Eye (tissue), 1 donor: ENCODE measurements around the gene ANKMY1.

ENCODE experiments used
- DNase-seq: peaks from one replicate; pipeline ENCODE4 v3.0.0-alpha.2; 2015

Gene ANKMY1

GRCh38 chr2:240468303-240469238 is 89.2 kb downstream of the ANKMY1 start:
- DNase-seq: peak; percentile 26

DNA sequence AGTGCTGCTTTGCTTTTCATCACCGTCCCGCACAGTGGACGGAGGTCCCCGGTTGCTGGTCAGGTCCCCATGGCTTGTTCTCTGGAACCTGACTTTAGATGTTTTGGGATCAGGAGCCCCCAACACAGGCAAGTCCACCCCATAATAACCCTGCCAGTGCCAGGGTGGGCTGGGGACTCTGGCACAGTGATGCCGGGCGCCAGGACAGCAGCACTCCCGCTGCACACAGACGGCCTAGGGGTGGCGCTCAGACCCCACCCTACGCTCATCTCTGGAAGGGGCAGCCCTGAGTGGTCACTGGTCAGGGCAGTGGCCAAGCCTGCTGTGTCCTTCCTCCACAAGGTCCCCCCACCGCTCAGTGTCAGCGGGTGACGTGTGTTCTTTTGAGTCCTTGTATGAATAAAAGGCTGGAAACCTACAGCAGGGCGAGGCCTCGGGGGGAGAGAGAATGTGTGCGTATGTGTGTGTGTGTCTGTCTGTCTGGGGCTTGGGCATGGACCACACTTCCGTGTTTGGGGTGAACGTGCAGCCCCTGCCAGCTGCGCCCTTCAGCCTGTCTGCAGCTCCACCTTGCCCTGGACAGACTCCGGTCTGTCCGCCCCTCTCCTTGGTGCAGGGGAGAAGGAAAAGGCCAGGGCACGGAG is 90.0 kb downstream of the ANKMY1 start:
- peak; percentile 19 for DNase-seq

GRCh38 chr2:240467149-240467642 is 90.6 kb downstream of the ANKMY1 start:
- peak; percentile 9 for DNase-seq

DNA sequence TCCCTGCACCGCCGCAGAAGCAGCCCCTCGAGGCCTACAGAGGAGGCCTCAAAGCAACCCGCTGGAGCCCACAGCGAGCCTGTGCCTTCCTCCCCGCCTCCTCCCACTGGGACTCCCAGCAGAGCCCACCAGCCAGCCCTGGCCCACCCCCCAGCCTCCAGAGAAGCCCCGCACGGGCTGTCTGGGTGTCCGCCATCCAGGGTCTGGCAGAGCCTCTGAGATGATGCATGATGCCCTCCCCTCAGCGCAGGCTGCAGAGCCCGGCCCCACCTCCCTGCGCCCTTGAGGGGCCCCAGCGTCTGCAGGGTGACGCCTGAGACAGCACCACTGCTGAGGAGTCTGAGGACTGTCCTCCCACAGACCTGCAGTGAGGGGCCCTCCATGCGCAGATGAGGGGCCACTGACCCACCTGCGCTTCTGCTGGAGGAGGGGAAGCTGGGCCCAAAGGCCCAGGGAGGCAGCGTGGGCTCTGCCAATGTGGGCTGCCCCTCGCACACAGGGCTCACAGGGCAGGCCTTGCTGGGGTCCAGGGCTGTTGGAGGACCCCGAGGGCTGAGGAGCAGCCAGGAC is 91.1 kb downstream of the ANKMY1 start:
- peak; percentile 30 for DNase-seq

- no peak for DNase-seq
Observed at GRCh38 chr2:240465765-240466578, 91.8 kb downstream of the ANKMY1 start.

DNA sequence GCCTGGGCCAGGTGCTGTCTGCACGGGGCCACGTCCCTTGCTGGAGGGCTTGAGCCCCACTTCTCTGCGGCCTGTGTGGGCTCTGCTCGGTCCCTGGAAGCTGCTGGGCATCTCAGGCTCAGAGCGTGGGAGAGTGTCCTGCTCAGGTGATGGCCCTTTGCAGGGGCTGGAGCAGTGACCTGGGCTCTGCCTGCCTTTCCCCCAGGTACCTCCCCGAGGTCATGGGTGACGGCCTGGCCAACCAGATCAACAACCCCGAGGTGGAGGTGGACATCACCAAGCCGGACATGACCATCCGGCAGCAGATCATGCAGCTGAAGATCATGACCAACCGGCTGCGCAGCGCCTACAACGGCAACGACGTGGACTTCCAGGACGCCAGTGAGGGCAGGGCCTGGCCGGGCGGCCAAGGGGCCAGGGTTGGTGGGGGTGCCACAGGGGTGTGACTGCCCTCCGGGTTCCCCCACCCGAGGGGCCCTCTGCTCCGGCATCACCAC is 92.5 kb downstream of the ANKMY1 start:
- DNase-seq: no peak

- no peak for DNase-seq
Observed at GRCh38 chr2:240464514-240465241, 93.1 kb downstream of the ANKMY1 start.

DNA sequence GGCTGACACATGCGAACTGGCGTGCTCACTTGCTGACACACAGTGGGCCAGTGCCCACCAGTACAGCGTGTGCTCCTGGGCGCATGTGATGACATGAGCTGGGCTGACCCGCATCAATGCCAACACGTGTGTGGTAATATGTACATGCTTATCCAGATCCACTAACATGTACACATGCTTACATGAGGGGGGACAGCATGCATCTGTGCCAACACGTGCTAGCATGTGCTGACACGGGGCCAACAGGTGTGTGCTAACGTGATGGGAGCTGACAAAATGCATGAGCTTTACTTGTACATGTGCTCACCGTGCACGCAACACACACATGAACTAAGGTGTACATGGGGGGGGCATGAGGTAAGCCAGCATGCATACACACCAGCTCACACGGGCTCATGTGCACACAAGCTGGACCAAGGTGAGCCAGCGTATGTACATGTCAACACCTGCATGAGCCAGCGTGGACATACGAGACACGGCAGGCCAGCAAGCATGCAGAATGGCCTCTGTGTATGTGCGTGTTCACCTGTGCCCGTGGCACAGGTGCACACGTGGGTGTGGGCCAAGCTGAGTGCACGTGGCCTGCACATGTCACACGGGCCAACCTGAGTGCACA is 93.8 kb downstream of the ANKMY1 start:
- no peak for DNase-seq

DNA sequence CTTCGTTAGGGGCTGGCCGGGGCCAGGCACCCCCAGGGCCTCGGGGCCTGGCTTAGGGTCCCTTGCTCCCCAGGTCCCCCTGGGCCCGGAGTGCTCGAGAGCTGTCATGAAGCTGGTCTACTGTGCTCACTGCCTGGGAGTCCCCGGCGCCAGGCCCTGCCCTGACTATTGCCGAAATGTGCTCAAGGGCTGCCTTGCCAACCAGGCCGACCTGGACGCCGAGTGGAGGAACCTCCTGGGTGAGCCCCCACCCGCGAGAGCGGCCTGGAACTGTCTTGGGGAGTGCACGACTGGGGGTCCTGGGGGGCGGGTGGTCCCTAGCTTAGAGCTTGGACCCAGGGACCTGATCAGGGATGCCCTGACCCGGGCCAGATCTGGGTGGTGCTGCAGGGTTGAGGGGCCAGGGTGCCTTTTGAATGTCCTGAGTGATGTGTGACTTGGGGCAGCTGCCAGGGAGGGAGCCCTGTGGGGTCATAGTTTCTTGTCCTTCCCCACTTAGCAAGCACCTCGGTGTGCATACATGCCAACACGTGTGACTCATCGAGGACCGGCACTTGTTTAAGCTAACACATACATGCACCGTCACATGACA is 94.4 kb downstream of the ANKMY1 start:
- DNase-seq: no peak

- no peak for DNase-seq
Observed at GRCh38 chr2:240462707-240463273, 95.0 kb downstream of the ANKMY1 start.

DNA sequence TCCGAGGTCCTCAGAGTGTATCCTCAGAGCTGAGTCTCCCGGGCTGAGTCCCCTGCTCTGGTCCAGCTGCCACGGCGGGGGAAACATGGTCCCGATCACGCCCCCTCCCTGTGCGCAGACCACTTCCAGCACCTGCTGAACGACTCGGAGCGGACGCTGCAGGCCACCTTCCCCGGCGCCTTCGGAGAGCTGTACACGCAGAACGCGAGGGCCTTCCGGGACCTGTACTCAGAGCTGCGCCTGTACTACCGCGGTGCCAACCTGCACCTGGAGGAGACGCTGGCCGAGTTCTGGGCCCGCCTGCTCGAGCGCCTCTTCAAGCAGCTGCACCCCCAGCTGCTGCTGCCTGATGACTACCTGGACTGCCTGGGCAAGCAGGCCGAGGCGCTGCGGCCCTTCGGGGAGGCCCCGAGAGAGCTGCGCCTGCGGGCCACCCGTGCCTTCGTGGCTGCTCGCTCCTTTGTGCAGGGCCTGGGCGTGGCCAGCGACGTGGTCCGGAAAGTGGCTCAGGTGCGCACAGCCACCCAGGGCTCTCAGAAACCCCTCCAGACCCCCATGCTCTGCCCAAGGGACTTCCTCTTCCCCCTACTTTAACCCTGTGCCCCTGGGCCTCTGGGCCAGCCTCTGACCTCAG is 95.6 kb downstream of the ANKMY1 start:
- DNase-seq: no peak

- DNase-seq: no peak
Observed at GRCh38 chr2:240461471-240462072, 96.2 kb downstream of the ANKMY1 start.

GRCh38 chr2:240460781-240461431 is 96.9 kb downstream of the ANKMY1 start:
- DNase-seq: peak; percentile 25

DNA sequence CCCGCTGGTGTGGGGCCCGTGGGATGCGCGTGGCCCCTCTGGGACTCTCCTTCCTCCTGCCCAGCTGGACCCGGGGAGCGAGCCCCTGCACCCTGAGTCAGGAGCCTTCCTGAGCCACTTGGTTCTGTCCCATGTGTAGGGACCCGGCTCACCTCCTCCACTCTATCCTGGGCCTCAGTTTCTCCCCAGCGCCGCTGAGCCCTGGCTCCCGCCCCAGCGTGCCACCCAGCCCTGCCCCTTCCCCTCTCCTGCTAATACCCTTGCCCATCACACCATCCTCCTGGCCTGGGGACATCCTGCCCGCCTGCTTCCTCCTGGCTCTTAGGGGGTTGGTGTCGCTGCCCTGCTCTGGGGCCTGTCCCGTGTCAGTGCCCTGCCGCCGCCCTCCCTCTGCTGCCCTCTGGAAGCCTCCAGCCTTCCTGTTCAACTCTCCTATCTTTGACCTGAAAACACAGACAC is 97.5 kb downstream of the ANKMY1 start:
- no peak for DNase-seq

DNA sequence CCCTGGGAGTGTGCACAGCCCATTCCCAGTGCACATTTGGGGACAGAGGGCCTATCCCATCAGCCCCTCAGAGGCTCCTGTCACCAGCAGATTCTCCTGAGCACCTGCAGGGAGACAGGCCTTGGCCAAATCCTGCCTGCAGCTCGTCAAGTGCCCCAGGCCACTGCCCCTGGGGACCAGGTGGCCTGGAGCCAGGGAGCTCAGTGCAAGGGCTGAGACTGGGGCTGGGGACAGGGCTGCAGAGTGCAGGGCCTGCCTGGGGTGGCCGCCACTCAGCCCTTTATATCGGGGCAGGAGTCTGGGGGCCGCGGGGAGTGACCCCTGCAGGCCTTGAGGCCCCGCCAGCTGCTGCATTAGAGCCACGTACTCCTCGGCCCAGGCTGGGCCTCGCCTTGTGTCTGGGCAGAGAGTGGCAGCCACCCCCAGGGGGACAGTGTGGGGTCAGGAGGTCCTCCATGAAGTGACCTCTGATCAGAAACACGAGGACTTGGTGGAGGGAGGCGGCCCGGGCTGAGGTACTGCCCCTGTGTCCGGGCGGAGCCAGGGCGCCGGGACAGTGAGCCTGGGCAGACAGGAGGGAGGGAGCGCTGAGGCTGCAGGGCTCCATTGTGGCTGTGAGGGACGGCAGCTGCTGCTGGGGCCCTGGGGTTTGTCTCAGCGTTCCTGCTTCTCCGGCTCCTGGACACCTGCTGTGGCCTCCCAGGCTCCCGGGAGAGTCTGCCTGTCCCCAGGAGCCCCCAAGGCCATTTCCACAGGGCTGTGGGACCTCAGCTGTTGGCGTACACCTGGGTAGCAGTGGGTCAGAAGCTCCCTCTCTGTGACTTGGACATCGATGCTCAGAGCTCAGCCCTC is 98.2 kb downstream of the ANKMY1 start:
- peak; percentile 78 for DNase-seq

DNA sequence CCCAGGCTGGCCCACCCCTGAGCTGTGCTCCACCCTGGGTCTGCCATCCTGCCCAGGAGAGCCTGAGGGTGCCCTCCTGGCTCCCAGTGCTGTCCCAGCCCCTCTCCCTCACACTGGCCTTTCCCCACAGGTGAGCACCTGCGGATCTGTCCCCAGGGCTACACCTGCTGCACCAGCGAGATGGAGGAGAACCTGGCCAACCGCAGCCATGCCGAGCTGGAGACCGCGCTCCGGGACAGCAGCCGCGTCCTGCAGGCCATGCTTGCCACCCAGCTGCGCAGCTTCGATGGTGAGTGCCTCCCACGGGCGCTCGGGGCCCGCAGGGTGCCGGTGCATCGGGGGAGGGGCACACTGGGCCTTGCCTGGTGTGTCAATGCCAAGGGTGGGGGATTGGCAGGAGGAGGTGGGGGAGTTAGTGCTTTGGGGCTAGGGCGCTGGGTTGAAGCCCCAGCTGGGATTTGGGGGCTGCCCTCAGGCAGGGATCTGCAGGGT is 98.8 kb downstream of the ANKMY1 start:
- peak; percentile 8 for DNase-seq

DNA sequence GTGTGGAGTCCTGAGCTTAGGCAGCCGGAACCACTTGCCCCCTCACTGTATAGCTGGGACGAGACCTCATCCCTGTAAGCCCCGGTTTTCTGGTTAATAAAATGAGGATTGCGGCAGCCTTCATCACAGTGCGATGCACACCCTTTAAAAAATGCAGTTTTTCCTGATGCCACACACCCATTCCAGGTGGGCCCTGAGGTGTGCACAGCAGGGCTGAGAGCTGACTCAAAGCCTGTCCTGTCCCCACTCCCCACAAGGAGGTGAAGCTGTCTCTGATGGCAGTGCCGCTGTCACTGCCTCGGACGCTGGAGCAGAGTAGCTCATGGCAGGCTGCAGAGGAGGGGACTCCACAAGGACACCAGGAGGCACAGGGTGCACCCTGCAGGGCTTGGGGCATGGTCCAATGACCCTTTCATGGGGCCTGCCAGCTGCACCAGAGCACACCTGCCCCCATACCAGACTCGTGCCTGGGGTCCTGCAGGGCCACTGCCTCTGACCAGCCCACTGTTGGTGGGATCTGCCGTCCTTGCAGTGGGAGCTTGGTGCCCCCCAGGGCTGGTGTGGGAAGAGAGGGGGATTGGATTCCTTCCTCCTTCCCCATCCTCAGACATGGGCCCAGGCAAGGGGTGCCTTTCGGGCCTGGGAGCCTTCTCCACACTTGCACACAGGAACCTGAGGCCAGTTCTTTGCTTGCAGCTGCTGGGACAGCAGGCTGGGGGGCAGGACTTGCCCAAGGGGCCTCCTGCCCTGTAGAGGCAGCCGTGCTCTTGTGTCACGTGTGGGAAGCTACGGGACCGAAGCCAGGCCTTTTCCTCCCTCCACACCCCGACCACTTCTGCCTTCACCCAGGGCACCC is 99.5 kb downstream of the ANKMY1 start:
- peak; percentile 28 for DNase-seq
